Panc1 (cell line): ENCODE results near the gene FEM1B. TPM values are rescaled to one million over a fixed set of nuclear protein-coding genes. Genes with fewer than 3 reads are reported as not detected.

Experiments
- ATAC-seq: fragments of 200-7000 bp; cut with Tn5 transposase; 2 replicates; pipeline ENCODE4 v1.9.1; 2020; ENCODE audit warnings: mild to moderate bottlenecking, moderate library complexity
- BruUV-seq: library from RNA; stranded (reverse); fragments of 400-500 nt; replicated peaks from 2 replicates; lab custom pipeline; 2021; lab: Mats Ljungman, UMichigan
- CTCF ChIA-PET: fragments of 300-600 bp; sonication (Branson Sonifier 250); formaldehyde crosslinking; loops from one replicate; lab custom pipeline; 2022; ENCODE audit warnings: antibody characterized with exemption; lab: Charles Lee
- POLR2A ChIA-PET: fragments of 300-600 bp; sonication (Branson Sonifier 250); formaldehyde crosslinking; loops from one replicate; lab custom pipeline; 2022; ENCODE audit warnings: antibody characterized with exemption; lab: Charles Lee
- DNase-seq: peaks from one replicate; pipeline ENCODE4 v3.0.0-alpha.2; 2010; ENCODE audit warnings: low read depth, low spot score
- H3K27ac ChIP-seq: 2 replicates; pipeline ENCODE4 v1.5.1; 2011; ENCODE audit warnings: mild to moderate bottlenecking, low read length, inconsistent platforms
- H3K27me3 ChIP-seq: fragments of 200-500 bp; sonication (Bioruptor generic); 2 replicates; pipeline ENCODE4 v1.6.0; 2014; ENCODE audit warnings: low read length, inconsistent platforms; ENCODE audit not compliant: control insufficient read depth, insufficient read depth
- H3K36me3 ChIP-seq: fragments of 200-500 bp; sonication (Bioruptor generic); 2 replicates; pipeline ENCODE4 v1.5.1; 2014; ENCODE audit warnings: inconsistent platforms, mild to moderate bottlenecking, low read length, moderate library complexity; ENCODE audit not compliant: control insufficient read depth, insufficient read depth
- H3K4me1 ChIP-seq: 2 replicates; pipeline ENCODE4 v1.5.1; 2011; ENCODE audit warnings: inconsistent platforms, mild to moderate bottlenecking, low read length, moderate library complexity; ENCODE audit not compliant: control insufficient read depth, insufficient read depth
- H3K4me3 ChIP-seq, 2 experiments: 2 replicates each; pipeline ENCODE4 v1.5.1; 2011 to 2012; ENCODE audit warnings: low read depth in 2 of 2, low read length in 2 of 2, mild to moderate bottlenecking in 2 of 2, inconsistent platforms in 1 of 2, moderate library complexity in 1 of 2
- H3K9me3 ChIP-seq: fragments of 200-500 bp; sonication (Bioruptor generic); 2 replicates; pipeline ENCODE4 v1.5.1; 2014; ENCODE audit warnings: low read depth, mild to moderate bottlenecking, inconsistent platforms, low read length, moderate library complexity; ENCODE audit not compliant: control insufficient read depth, insufficient read depth
- POLR2AphosphoS5 ChIP-seq: IDR thresholded peaks from 2 replicates; pipeline ENCODE4 v1.6.1; 2012; ENCODE audit warnings: mild to moderate bottlenecking, low read depth, low read length, moderate library complexity
- SIN3A ChIP-seq: IDR thresholded peaks from 2 replicates; pipeline ENCODE4 v1.6.1; 2012; ENCODE audit warnings: low read depth, mild to moderate bottlenecking, low read length, moderate library complexity, borderline replicate concordance; ENCODE audit not compliant: insufficient read depth
- TCF7L2 ChIP-seq: IDR thresholded peaks from 2 replicates; pipeline ENCODE4 v1.6.1; 2011; ENCODE audit warnings: mild to moderate bottlenecking, low read depth, low read length, inconsistent platforms
- in situ Hi-C: cut with HindIII; loops from 2 replicates; pipeline ENCODE4 v1.10.0; 2016; ENCODE audit warnings: low sequenced_read_pairs, low pct_unique_long_range_greater_than_20kb
- intact Hi-C: fragments of 100-400 bp; cut with micrococcal nuclease; formaldehyde crosslinking; loops from one replicate; pipeline ENCODE4 v1.10.0; 2022; ENCODE audit not compliant: unreplicated experiment
- total RNA-seq: library from RNA; stranded (reverse); gene quantifications from one replicate; pipeline ENCODE4 v1.2.1, GENCODE V29; 2021; ENCODE audit not compliant: unreplicated experiment
- TF ChIP-seq, protein P1 (sequence below), 2 experiments: IDR thresholded peaks; 2 replicates each; pipeline ENCODE4 v1.6.1; 2011 to 2012; ENCODE audit warnings: low read depth in 2 of 2, control low read depth in 1 of 2, low read length in 1 of 2, mild to moderate bottlenecking in 1 of 2, moderate library complexity in 1 of 2; ENCODE audit not compliant: insufficient read depth in 1 of 2
- TF ChIP-seq, protein P2 (sequence below): fragments of 450-650 bp; IDR thresholded peaks from 2 replicates; pipeline ENCODE4 v1.5.1; 2017; ENCODE audit warnings: mild to moderate bottlenecking

The FEM1B gene
- total RNA-seq, 1 experiment from 2014 or later: 34.8 TPM

GRCh38 chr15:68292157-68292781 is 14.7 kb downstream of the FEM1B start:
- no peak overlapping the region for H3K4me3 ChIP-seq
- POLR2A ChIA-PET: interaction anchor here (0.6 kb wide), 1 partner anchor 211 kb away, joined by 3 read pairs; no protein-coding TSS in a partner anchor
- BruUV-seq: no TSS peak
- ATAC-seq (no peak), DNase-seq (no peak)
- H3K4me1 ChIP-seq: no peaks in the 10 kb centered on the region
- CTCF ChIA-PET: no interaction called here
- H3K9me3 ChIP-seq: no peaks in the 10 kb centered on the region
- intact Hi-C loops: no loop called here
- in situ Hi-C loops: no loop called here
- H3K27ac ChIP-seq: no peak overlapping the region
- no peaks in the 10 kb centered on the region for H3K27me3 ChIP-seq
- peaks cover 16% of the 10 kb centered on the region for H3K36me3 ChIP-seq
- TF ChIP-seq, protein P1, sequence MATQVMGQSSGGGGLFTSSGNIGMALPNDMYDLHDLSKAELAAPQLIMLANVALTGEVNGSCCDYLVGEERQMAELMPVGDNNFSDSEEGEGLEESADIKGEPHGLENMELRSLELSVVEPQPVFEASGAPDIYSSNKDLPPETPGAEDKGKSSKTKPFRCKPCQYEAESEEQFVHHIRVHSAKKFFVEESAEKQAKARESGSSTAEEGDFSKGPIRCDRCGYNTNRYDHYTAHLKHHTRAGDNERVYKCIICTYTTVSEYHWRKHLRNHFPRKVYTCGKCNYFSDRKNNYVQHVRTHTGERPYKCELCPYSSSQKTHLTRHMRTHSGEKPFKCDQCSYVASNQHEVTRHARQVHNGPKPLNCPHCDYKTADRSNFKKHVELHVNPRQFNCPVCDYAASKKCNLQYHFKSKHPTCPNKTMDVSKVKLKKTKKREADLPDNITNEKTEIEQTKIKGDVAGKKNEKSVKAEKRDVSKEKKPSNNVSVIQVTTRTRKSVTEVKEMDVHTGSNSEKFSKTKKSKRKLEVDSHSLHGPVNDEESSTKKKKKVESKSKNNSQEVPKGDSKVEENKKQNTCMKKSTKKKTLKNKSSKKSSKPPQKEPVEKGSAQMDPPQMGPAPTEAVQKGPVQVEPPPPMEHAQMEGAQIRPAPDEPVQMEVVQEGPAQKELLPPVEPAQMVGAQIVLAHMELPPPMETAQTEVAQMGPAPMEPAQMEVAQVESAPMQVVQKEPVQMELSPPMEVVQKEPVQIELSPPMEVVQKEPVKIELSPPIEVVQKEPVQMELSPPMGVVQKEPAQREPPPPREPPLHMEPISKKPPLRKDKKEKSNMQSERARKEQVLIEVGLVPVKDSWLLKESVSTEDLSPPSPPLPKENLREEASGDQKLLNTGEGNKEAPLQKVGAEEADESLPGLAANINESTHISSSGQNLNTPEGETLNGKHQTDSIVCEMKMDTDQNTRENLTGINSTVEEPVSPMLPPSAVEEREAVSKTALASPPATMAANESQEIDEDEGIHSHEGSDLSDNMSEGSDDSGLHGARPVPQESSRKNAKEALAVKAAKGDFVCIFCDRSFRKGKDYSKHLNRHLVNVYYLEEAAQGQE (IDR thresholded peaks at IDR 0.05; ENCODE audit: insufficient read depth in 1 of 2, low read depth in 2 of 2, low read length in 1 of 2): no peak

DNA sequence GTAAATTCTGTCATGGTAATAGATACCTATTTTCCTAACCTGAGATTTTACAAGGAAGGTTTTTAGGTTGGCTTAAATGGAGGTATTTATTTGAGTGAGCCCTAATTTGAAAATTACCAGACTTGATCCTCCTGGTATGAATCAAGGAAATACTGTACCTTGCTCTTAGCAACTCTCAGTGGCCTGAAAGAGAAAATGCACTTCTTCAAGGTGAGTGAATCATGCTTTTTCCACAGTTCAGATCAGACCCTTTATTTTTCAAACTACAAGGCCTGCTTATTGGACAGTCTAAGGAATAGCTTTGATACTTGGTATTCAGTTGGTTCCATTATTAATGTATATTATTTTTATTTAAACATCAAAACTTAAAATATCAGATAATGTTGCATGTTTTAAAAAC is 15.4 kb downstream of the FEM1B start:
- CTCF ChIA-PET: no interaction called here
- intact Hi-C loops: no loop called here

More for the DNA sequence above, 15.4 kb downstream of the FEM1B start:
- POLR2A ChIA-PET: no interaction called here
- DNase-seq: no peak
- Histone ChIP-seq H3K9me3 (no peaks in the 10 kb centered on the region), H3K4me1 (no peaks in the 10 kb centered on the region), H3K27me3 (no peaks in the 10 kb centered on the region), H3K36me3 (peaks cover 16% of the 10 kb centered on the region), H3K4me3 (no peak overlapping the region), H3K27ac (no peak overlapping the region)
- BruUV-seq: no TSS peak
- in situ Hi-C loops: no loop called here
- TF ChIP-seq SIN3A (no peak), POLR2AphosphoS5 (no peak), TCF7L2 (no peak)
- TF ChIP-seq, protein P2, sequence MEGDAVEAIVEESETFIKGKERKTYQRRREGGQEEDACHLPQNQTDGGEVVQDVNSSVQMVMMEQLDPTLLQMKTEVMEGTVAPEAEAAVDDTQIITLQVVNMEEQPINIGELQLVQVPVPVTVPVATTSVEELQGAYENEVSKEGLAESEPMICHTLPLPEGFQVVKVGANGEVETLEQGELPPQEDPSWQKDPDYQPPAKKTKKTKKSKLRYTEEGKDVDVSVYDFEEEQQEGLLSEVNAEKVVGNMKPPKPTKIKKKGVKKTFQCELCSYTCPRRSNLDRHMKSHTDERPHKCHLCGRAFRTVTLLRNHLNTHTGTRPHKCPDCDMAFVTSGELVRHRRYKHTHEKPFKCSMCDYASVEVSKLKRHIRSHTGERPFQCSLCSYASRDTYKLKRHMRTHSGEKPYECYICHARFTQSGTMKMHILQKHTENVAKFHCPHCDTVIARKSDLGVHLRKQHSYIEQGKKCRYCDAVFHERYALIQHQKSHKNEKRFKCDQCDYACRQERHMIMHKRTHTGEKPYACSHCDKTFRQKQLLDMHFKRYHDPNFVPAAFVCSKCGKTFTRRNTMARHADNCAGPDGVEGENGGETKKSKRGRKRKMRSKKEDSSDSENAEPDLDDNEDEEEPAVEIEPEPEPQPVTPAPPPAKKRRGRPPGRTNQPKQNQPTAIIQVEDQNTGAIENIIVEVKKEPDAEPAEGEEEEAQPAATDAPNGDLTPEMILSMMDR: no peak
- TF ChIP-seq, protein P1 (IDR thresholded peaks at IDR 0.05; ENCODE audit: insufficient read depth in 1 of 2, low read depth in 2 of 2, low read length in 1 of 2): no peak
- ATAC-seq: no peak
